Astrocyte (in vitro differentiated cells and primary cell): ENCODE data around the gene MYO15B.

Experiments
- CTCF ChIP-seq: IDR thresholded peaks from 2 replicates; pipeline ENCODE4 v1.5.1; 2011; ENCODE audit warnings: low read depth, mild to moderate bottlenecking, inconsistent platforms, low read length, moderate library complexity; ENCODE audit not compliant: insufficient read depth
- EZH2 ChIP-seq: IDR thresholded peaks from 2 replicates; pipeline ENCODE4 v1.6.1; 2012; ENCODE audit warnings: mild to moderate bottlenecking, low read length, inconsistent platforms; ENCODE audit not compliant: insufficient read depth

- TF ChIP-seq CTCF (no peak), EZH2 (no peak)
Observed at GRCh38 chr17:75566416-75566815, 21.2 kb upstream of the MYO15B start.
